Measurements from ENCODE around the gene CDKAL1. TPM values are rescaled to one million over a fixed set of nuclear protein-coding genes. Genes with fewer than 3 reads are reported as not detected.
A peak's percentile ranks its signal among the peaks of the same experiment; 100 is the strongest.
"Not testable (repeated sequence)": the region's sequence is repeated elsewhere in the genome, so short reads cannot be mapped to it uniquely, and the experiment has no call there.

The CDKAL1 gene
- total RNA-seq, 1 experiment from 2014 or later = 21.8 TPM

DNA sequence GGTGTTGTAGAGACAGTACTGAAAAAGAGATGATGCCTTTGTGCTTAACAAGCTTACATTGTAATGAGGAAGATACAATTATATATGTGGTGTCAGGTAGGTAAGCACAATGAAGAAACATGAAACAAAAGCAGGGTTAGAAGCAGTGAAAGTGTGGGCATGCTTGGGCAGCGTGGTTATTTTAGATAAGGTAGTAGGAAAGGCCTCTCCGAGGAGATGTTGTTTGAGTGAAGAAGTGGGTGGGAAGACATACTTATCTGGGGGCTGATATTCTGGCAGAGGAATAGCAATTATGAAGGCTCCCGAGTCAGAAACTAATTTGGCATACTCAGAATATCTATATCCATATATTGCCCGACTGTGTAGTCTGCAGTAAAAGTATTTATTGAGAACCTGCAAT is 4.7 kb downstream of the CDKAL1 start:
- H3K27ac ChIP-seq = no peak overlapping the region
- no peak overlapping the region for H3K4me3 ChIP-seq
- no peaks in the 10 kb centered on the region for H3K27me3 ChIP-seq
- no peaks in the 10 kb centered on the region for H3K9me3 ChIP-seq (replicated peaks)
- 0 out of 2 replicates have a peak, but pooled peaks cover 2% of the 10 kb centered on the region for H3K36me3 ChIP-seq
- 0 out of 2 replicates have a peak, but pooled peaks cover 3% of the 10 kb centered on the region for H3K4me1 ChIP-seq
- no peak for DNase-seq

DNA sequence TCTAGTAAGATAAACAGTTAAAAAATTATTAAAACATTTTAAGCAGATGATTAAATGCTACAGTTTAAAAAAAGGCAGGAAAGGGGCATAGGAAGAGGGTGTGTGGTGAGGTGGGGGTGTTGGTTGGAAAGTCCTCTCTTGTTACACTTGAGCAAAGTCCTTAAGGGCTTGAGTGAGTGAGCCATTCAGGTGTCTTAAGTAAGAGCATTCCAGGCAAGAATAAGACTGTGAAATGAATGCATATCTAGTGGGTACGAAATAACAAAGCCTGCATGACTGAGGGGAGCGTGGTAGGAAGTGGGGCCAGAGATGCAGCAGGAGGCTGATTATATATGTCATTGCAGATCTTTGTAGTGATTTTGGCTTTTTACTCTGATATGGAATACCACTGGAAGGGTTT is 5.1 kb downstream of the CDKAL1 start:
- Histone ChIP-seq H3K27me3 (no peaks in the 10 kb centered on the region), H3K9me3 (replicated peaks) (no peaks in the 10 kb centered on the region)
- DNase-seq = no peak

DNA sequence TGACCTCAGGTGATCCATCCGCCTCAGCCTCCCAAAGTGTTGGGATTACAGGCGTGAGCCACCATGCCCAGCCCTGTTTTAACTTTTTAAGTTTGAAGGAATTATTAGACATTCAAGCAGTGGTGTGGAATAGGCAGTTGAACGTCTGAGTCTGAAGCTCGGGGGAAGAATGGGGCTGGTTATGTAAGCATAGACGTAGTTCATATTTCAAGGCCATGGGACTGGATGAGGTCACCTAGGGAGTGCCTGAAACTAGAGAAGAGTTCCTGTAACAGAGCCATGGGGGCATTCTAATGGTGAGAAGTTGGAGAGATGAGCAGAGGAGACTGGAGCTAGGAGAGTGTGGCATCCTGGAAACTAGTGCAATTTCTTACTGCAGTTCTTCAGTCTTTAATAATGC is 6.4 kb downstream of the CDKAL1 start:
- Histone ChIP-seq H3K27ac (no peak overlapping the region), H3K4me3 (no peak overlapping the region), H3K9me3 (replicated peaks) (no peaks in the 10 kb centered on the region), H3K4me1 (0 out of 2 replicates have a peak, but pooled peaks cover under 1% of the 10 kb centered on the region), H3K36me3 (0 out of 2 replicates have a peak, but pooled peaks cover 2% of the 10 kb centered on the region), H3K27me3 (no peaks in the 10 kb centered on the region)
- DNase-seq = peak in 1 of 2 experiments; percentile 20

More for the DNA sequence above, 5.1 kb downstream of the CDKAL1 start:
- Histone ChIP-seq H3K4me1 (0 out of 2 replicates have a peak, but pooled peaks cover 3% of the 10 kb centered on the region), H3K4me3 (no peak overlapping the region), H3K27ac (no peak overlapping the region), H3K36me3 (0 out of 2 replicates have a peak, but pooled peaks cover 2% of the 10 kb centered on the region)

DNA sequence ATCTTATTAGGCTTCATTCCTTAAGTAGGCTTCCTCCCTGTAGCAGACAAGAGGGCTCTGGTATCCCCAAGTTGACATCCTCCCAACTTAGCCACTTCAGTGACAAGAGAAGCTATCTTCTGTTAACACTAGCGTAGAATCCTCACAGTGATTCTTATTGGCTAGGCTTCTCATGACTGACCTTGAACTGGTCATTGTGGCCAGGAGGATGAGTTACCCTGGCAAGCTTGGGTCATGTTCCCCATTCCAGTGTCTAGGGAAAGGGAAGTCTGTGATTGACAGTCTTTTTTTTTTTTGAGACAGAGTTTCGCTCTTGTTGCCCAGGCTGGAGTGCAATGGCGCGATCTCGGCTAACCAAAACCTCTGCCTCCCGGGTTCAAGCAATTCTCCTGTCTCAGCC is 7.1 kb downstream of the CDKAL1 start:
- no peak overlapping the region for H3K27ac ChIP-seq
- H3K9me3 ChIP-seq (replicated peaks) = no peaks in the 10 kb centered on the region
- H3K4me1 ChIP-seq = no peaks in the 10 kb centered on the region
- DNase-seq = no peak
- peaks cover 9% of the 10 kb centered on the region; the same call in 1 of the 2 replicates for H3K36me3 ChIP-seq
- no peak overlapping the region for H3K4me3 ChIP-seq
- no peaks in the 10 kb centered on the region for H3K27me3 ChIP-seq

DNA sequence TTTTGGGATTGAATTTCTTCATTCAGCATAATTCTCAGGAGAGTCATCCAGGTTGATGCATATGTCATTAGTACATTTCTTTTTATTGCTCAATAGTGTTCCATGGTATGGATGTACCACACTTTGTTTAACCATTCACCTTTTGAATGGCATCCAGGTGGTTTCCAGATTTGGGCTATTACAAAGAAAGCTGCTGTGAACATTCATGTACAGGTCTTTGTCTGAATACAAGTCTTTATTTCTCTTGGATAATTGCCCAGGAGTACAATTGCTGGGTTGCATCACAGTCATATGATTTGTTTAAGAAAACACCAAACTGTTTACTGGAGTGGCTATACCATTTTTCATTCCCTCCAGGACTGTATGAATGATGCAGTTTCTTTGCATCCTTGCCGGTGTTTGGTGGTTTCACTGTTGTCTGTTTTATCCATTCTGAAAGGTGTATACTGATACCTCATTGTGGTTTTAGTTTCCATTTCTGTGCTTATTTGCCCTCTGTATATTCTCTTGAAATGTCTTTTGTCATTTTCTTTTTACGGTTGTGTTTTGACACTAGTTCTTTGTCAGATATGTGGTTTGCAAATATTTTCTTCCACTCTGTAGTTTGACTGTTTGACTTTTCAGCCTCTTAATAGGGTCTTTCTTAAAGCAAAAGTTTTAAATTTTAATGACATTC is 8.8 kb downstream of the CDKAL1 start:
- Histone ChIP-seq H3K4me1 (no peaks in the 10 kb centered on the region), H3K27me3 (no peaks in the 10 kb centered on the region), H3K9me3 (replicated peaks) (no peaks in the 10 kb centered on the region), H3K36me3 (peaks cover 18% of the 10 kb centered on the region; the same call in 1 of the 2 replicates), H3K27ac (no peak overlapping the region), H3K4me3 (no peak overlapping the region)
- DNase-seq = no peak

DNA sequence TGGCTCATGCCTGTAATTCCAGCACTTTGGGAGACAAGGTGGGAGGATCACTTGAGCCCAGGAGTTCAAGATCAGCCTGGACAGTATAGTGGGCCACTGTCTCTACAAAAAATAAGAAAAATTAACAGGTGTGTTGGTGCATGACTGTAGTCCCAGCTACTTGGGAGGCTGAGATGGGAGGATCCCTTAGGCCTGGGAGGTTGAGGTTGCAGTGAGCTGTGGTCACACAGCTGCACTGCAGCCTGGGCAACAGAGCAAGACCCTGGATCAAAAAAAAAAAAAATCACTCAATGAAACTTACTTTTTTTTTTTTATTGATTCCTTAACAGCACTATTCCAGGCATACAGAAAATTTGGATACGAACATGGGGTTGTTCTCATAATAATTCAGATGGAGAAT is 14.0 kb downstream of the CDKAL1 start:
- Histone ChIP-seq H3K27me3 (no peaks in the 10 kb centered on the region), H3K4me1 (no peaks in the 10 kb centered on the region), H3K27ac (no peak overlapping the region), H3K36me3 (peaks cover 24% of the 10 kb centered on the region), H3K9me3 (replicated peaks) (no peaks in the 10 kb centered on the region), H3K4me3 (no peak overlapping the region)
- DNase-seq = no peak

DNA sequence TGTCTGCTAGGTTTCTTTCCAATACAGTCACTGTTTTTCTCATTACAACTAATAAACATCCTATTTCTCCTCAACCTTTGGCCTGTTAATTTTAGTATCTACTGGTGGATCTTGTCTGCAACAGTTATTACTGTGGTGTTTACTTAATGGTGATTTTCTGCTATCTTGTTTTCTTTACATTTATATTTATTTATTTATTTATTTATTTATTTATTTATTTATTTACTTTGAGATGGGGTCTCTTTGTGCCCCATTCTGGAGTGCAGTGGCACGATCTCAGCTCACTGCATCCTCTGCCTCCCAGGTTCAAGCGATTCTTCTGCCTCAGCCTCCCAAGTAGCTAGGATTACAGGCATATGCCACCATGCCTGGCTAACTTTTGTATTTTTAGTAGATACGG is 15.1 kb downstream of the CDKAL1 start:
- H3K36me3 ChIP-seq = peaks cover 24% of the 10 kb centered on the region
- H3K27ac ChIP-seq; H3K9me3 ChIP-seq (replicated peaks); H3K27me3 ChIP-seq; H3K4me1 ChIP-seq; DNase-seq; H3K4me3 ChIP-seq: not testable (repeated sequence)

DNA sequence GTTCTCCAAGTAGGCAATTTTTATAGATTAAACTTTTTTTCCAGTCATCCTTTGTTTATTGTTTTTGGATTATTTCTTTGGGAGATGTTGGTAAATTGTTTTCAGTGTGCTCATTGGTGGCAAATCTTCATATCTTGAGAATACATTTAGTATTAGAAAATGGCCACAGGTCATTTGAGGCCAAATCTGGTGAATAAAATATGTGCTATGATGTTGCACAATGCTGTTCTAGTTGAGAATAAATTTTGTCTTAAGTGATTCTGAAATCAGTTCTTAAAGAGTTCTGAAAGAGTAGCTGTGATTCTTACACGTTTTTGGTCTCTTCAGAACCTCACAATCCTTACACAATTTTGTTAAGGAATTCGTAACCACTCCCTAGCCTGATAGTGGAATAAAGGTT is 20.1 kb downstream of the CDKAL1 start:
- H3K4me3 ChIP-seq = no peak overlapping the region
- H3K36me3 ChIP-seq = peaks cover under 1% of the 10 kb centered on the region
- no peaks in the 10 kb centered on the region for H3K27me3 ChIP-seq
- no peak for DNase-seq
- H3K27ac ChIP-seq = no peak overlapping the region
- no peaks in the 10 kb centered on the region for H3K9me3 ChIP-seq (replicated peaks)
- H3K4me1 ChIP-seq = no peaks in the 10 kb centered on the region

DNA sequence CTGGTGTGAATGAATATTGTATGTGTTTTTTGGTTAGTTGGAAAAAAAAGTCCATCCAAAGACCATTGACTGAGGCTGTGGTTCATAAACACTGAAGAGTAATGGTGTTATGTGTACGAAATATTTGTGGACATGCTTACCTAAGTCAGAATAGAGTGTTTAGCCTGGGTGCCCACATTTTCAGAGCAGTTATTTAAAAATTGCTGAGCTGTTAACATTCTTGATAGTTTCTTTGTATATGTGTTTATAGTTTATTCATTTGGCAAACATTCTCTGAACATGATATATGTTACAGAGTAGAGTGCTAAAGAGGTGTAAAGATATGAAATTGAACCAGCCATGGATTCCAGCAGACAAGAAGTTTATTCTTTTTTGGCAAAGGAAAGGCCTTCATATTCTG is 20.6 kb downstream of the CDKAL1 start:
- DNase-seq = no peak
- H3K9me3 ChIP-seq (replicated peaks) = no peaks in the 10 kb centered on the region
- H3K4me1 ChIP-seq = no peaks in the 10 kb centered on the region
- H3K27ac ChIP-seq = no peak overlapping the region
- no peak overlapping the region for H3K4me3 ChIP-seq
- H3K36me3 ChIP-seq = no peaks in the 10 kb centered on the region
- H3K27me3 ChIP-seq = no peaks in the 10 kb centered on the region

DNA sequence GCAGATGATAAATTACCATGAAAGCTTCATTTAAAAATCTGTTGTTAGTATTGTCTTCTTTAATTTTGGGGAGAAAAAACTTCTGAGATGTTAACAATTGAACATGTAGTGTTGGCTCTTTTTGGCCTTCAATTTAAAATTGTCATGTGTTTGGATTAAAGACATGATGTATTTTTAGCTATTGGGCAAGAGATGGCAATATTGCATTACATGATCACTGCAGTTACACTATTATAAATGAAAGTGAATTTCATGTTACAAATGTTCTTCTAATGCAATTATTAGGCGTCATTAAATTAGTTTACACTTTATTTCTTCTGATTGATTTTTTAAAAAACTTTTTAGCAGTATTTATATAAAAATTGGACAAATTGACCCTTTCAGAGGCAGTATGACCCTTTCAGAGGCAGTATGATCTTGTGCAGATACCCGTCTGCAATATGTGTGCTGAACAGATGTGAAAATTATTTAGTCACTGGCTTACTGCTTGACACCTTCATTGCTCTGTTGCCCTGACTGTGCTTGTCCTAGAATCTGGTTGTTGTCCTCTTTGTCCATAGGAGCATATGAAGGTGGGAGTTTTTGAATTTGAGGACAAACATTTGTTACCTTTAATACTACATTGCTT is 25.8 kb downstream of the CDKAL1 start:
- Histone ChIP-seq H3K36me3 (no peaks in the 10 kb centered on the region), H3K27me3 (no peaks in the 10 kb centered on the region), H3K4me3 (no peak overlapping the region), H3K9me3 (replicated peaks) (no peaks in the 10 kb centered on the region), H3K4me1 (no peaks in the 10 kb centered on the region), H3K27ac (no peak overlapping the region)
- DNase-seq = no peak

DNA sequence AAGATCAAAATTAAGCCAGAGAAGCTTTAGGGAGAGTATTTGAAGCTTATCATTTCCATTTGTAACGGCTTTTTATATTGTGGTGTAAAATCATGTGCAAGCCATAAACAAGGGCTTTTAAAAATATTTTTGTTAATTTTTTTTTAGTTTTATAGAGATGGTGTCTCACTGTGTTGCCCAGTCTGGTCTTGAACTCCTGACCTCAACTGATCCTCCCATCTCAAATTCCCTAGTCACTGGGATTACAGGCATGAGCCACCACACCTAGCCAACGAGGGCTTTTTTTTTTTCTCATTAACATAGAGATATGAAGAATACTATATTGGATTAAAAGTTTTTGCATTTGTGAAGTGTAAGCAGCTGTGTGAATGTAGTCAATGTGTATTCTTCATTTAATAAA is 29.1 kb downstream of the CDKAL1 start:
- H3K4me3 ChIP-seq = no peak overlapping the region
- no peaks in the 10 kb centered on the region for H3K9me3 ChIP-seq (replicated peaks)
- DNase-seq = no peak
- no peaks in the 10 kb centered on the region for H3K27me3 ChIP-seq
- H3K27ac ChIP-seq = no peak overlapping the region
- H3K36me3 ChIP-seq = no peaks in the 10 kb centered on the region
- no peaks in the 10 kb centered on the region for H3K4me1 ChIP-seq

DNA sequence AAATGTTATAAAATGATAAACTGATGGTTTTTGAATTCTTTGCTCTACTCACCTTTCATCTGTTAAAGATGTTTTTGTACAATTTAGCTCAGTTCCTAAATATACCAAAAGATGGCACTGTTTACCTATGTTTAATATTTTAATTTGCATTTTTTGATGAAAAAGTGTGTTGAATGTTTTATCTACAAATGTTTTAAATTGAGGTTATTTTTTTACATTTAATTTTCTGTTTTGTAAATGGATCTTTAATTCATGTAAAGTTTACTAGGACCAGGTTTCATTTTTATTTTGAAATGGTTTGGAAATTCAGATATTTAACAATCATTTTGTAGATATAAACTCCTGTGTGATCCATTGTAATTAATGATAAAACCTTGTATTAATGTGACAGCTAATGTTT is 30.0 kb downstream of the CDKAL1 start:
- no peaks in the 10 kb centered on the region for H3K9me3 ChIP-seq (replicated peaks)
- DNase-seq = peak in 1 of 2 experiments; percentile 40
- H3K4me3 ChIP-seq = no peak overlapping the region
- H3K27ac ChIP-seq = no peak overlapping the region
- no peaks in the 10 kb centered on the region for H3K27me3 ChIP-seq
- H3K4me1 ChIP-seq = no peaks in the 10 kb centered on the region
- no peaks in the 10 kb centered on the region for H3K36me3 ChIP-seq

DNA sequence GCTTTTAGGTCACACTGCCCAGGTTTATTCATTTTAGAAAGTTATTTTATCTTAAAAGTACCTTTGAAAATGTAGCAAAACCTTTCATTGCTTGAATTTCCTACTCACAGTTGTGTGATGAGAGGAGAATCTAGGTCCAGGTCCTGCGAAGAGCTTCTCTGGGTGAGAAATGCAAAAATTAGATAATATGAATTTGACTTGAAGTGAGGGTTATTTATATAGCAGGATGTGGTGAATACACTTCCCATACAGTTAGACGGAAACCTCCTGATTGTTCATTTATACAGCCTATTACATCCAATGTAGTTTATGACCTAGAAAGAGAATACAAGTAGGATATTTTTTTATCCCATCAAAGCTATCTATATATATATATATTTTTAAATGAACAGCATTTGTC is 30.5 kb downstream of the CDKAL1 start:
- Histone ChIP-seq H3K4me1 (no peaks in the 10 kb centered on the region), H3K36me3 (no peaks in the 10 kb centered on the region), H3K27me3 (no peaks in the 10 kb centered on the region), H3K27ac (no peak overlapping the region), H3K9me3 (replicated peaks) (no peaks in the 10 kb centered on the region), H3K4me3 (no peak overlapping the region)
- peak in 1 of 2 experiments; percentile 1 for DNase-seq

DNA sequence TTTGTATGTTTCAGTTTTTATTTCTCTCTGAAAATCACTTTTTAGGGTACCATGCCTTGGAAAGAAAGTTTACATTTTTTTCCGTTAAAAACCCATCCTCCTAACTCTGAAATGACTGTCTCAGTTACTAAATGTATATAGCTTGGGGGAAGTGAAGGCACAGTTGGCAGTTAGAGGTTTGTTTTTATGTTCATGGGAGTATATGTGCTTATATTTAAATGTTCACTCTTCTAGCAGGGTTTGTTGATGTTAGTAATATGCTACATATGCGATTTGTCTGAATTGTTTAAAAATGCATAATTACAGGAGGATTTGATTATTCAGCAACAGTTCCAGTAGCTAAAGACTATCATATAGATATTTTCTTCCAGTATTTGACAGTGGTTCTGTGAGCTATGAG is 31.1 kb downstream of the CDKAL1 start:
- no peak overlapping the region for H3K4me3 ChIP-seq
- H3K36me3 ChIP-seq = no peaks in the 10 kb centered on the region
- no peak for DNase-seq
- no peaks in the 10 kb centered on the region for H3K4me1 ChIP-seq
- no peaks in the 10 kb centered on the region for H3K27me3 ChIP-seq
- no peak overlapping the region for H3K27ac ChIP-seq
- no peaks in the 10 kb centered on the region for H3K9me3 ChIP-seq (replicated peaks)

DNA sequence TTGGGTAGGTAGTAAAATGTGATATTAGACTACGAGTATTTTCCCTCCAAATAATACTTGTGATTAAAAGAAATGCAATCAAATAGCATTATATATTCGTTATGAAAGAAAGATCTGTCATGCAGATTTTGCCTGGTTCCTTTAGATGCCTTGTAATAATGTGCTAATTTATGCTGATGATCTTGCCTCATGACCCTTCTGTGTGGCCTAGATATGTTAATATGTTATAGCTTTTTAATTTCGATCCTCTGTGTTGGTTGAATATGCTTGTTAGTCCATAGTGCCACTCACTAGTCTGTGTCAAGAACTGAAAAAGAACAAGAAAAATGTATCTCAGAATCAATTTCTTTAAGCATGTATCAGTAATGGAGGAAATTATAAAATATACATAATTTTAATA is 31.9 kb downstream of the CDKAL1 start:
- Histone ChIP-seq H3K27ac (no peak overlapping the region), H3K9me3 (replicated peaks) (no peaks in the 10 kb centered on the region), H3K36me3 (no peaks in the 10 kb centered on the region), H3K4me3 (no peak overlapping the region), H3K4me1 (no peaks in the 10 kb centered on the region), H3K27me3 (no peaks in the 10 kb centered on the region)
- DNase-seq = no peak
